Measurements from ENCODE around the gene SLC49A4. TPM values are rescaled to one million over a fixed set of nuclear protein-coding genes. Genes with fewer than 3 reads are reported as not detected.

The SLC49A4 gene
- total RNA-seq, 1 experiment from 2014 or later, result 16.1 TPM

DNA sequence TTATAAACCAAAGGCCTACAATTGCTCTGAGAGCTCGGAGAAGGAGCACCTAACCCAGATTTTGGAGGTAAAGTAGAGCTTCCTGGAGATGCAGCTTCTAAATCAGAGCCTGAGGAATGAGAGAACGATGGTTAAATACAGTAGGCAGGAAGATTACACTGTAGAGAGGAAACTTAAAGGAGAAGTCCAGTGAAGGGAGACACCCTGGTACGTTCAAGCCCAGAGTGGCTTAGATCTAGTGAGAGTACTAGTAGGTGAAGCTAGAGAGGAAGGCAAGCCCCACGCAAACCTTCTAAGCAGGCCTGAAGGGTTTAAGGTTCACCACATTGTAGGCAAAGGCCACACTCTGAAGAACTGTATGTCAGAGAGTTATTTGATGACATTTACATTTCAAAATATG is 33.4 kb downstream of the SLC49A4 start:
- Mint-ChIP-seq H3K4me1 (ENCODE audit: low read depth, unreplicated experiment) (no peaks in the 10 kb centered on the region), H3K27ac (ENCODE audit: unreplicated experiment) (no peak overlapping the region), H3K36me3 (ENCODE audit: insufficient read depth, unreplicated experiment) (no peaks in the 10 kb centered on the region), H3K9me3 (ENCODE audit: low read depth, unreplicated experiment) (no peaks in the 10 kb centered on the region), H3K4me3 (ENCODE audit: low read depth, unreplicated experiment) (no peak overlapping the region), H3K27me3 (ENCODE audit: unreplicated experiment) (no peaks in the 10 kb centered on the region)
- TF ChIP-seq, protein P1, sequence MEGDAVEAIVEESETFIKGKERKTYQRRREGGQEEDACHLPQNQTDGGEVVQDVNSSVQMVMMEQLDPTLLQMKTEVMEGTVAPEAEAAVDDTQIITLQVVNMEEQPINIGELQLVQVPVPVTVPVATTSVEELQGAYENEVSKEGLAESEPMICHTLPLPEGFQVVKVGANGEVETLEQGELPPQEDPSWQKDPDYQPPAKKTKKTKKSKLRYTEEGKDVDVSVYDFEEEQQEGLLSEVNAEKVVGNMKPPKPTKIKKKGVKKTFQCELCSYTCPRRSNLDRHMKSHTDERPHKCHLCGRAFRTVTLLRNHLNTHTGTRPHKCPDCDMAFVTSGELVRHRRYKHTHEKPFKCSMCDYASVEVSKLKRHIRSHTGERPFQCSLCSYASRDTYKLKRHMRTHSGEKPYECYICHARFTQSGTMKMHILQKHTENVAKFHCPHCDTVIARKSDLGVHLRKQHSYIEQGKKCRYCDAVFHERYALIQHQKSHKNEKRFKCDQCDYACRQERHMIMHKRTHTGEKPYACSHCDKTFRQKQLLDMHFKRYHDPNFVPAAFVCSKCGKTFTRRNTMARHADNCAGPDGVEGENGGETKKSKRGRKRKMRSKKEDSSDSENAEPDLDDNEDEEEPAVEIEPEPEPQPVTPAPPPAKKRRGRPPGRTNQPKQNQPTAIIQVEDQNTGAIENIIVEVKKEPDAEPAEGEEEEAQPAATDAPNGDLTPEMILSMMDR (IDR thresholded peaks at IDR 0.05; ENCODE audit: unreplicated experiment), result no peak
- CTCF ChIA-PET, result no interaction called here
- intact Hi-C loops (cut with micrococcal nuclease; ENCODE audit: unreplicated experiment), result no loop called here
- BruUV-seq (replicated peaks), result no TSS peak
- DNase-seq, result no peak

DNA sequence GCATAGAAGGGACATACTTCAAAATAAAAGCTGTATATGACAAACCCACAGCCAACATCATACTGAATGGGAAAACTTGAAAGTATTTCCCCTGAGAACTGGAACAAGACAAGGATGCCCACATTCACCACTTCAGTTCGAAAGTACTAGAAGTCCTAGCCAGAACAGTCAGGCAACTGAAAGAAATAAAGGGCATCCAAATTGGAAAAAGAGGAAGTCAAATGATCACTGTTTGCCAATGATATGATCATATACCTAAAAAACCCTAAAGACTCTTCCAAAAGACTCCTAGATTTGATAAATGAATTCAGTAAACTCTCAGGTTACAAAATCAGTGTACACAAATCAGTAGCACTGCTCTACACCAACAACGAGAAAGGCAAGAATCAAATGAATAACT is 40.7 kb downstream of the SLC49A4 start:
- BruUV-seq (replicated peaks), result no TSS peak
- DNase-seq, result no peak
- TF ChIP-seq, protein P1 (IDR thresholded peaks at IDR 0.05; ENCODE audit: unreplicated experiment), result no peak
- H3K4me3 Mint-ChIP-seq (ENCODE audit: low read depth, unreplicated experiment), result no peak overlapping the region
- H3K36me3 Mint-ChIP-seq (ENCODE audit: insufficient read depth, unreplicated experiment), result no peaks in the 10 kb centered on the region
- CTCF ChIA-PET, result no interaction called here
- peaks cover 3% of the 10 kb centered on the region for H3K9me3 Mint-ChIP-seq (ENCODE audit: low read depth, unreplicated experiment)
- no peaks in the 10 kb centered on the region for H3K4me1 Mint-ChIP-seq (ENCODE audit: low read depth, unreplicated experiment)
- no peak overlapping the region for H3K27ac Mint-ChIP-seq (ENCODE audit: unreplicated experiment)
- H3K27me3 Mint-ChIP-seq (ENCODE audit: unreplicated experiment), result no peaks in the 10 kb centered on the region
- intact Hi-C loops (cut with micrococcal nuclease; ENCODE audit: unreplicated experiment), result no loop called here

DNA sequence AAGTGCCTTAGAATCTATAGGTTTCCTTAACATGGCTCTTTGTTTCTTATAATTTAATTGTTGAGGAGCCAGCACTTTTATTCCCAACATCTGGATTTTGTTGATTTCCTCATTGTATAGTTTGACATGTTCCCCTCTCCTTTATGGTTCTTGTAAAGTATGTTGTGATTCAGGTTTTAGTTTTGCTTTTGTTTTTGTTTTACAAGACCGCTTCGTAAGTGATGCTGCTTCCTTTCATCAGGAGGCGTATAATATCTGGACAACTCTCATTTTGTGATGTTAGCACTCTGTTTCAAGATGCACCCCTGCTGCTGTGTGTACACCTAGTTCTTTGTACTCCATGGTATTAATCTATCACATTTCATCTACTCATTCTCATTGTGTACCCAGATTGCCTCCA is 48.7 kb downstream of the SLC49A4 start:
- no peak for DNase-seq
- Mint-ChIP-seq H3K27ac (ENCODE audit: unreplicated experiment) (no peak overlapping the region), H3K4me1 (ENCODE audit: low read depth, unreplicated experiment) (no peaks in the 10 kb centered on the region), H3K36me3 (ENCODE audit: insufficient read depth, unreplicated experiment) (no peaks in the 10 kb centered on the region), H3K9me3 (ENCODE audit: low read depth, unreplicated experiment) (no peaks in the 10 kb centered on the region), H3K4me3 (ENCODE audit: low read depth, unreplicated experiment) (no peak overlapping the region), H3K27me3 (ENCODE audit: unreplicated experiment) (no peaks in the 10 kb centered on the region)
- TF ChIP-seq, protein P1 (IDR thresholded peaks at IDR 0.05; ENCODE audit: unreplicated experiment), result no peak
- intact Hi-C loops (cut with micrococcal nuclease; ENCODE audit: unreplicated experiment), result no loop called here
- no TSS peak for BruUV-seq (replicated peaks)
- CTCF ChIA-PET, result no interaction called here

DNA sequence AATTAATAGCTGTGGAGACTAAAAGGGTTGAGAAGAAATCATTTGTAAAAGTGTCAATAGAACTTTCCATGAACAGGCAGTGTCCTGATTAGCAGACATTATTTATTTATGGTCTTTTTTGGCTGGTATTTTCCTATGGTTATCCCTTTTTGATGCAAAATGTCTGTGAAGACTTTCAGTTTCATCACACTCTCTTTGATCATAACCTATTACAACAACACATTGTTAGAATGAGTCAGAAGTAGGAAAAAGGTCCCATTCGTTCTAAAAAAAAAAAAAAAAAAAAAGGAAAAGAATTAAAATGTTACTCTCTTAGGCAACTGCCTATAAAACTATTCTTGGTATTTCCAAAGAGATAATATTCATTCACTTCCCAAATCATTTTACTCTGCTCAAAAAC is 62.1 kb downstream of the SLC49A4 start:
- Mint-ChIP-seq H3K27ac (ENCODE audit: unreplicated experiment) (no peak overlapping the region), H3K9me3 (ENCODE audit: low read depth, unreplicated experiment) (no peaks in the 10 kb centered on the region), H3K27me3 (ENCODE audit: unreplicated experiment) (no peaks in the 10 kb centered on the region), H3K36me3 (ENCODE audit: insufficient read depth, unreplicated experiment) (no peaks in the 10 kb centered on the region), H3K4me1 (ENCODE audit: low read depth, unreplicated experiment) (peaks cover 21% of the 10 kb centered on the region), H3K4me3 (ENCODE audit: low read depth, unreplicated experiment) (no peak overlapping the region)
- BruUV-seq (replicated peaks), result no TSS peak
- no peak for DNase-seq
- intact Hi-C loops (cut with micrococcal nuclease; ENCODE audit: unreplicated experiment), result loop anchor here (5.0 kb wide), 2 partner anchors 85 to 170 kb away; partner anchors contain the start of gene SEMA5B
- TF ChIP-seq, protein P1 (IDR thresholded peaks at IDR 0.05; ENCODE audit: unreplicated experiment), result no peak
- CTCF ChIA-PET, result interaction anchor here (0.7 kb wide), 1 partner anchor 27 kb away, joined by 3 read pairs; no protein-coding TSS in a partner anchor

Data from Calu3 (cell line).